GM23338 (cell line): ENCODE results near the gene ZNF879. TPM values are rescaled to one million over a fixed set of nuclear protein-coding genes. Genes with fewer than 3 reads are reported as not detected.

Source experiments
- ATAC-seq: fragments of 200-7000 bp; cut with Tn5 transposase; 3 replicates; pipeline ENCODE4 v1.9.1; 2020
- DNase-seq: peaks from one replicate; pipeline ENCODE4 v3.0.0-alpha.2; 2015; ENCODE audit warnings: low spot score
- H2AFZ ChIP-seq: fragments of 200-600 bp; sonication (generic); 2 replicates; pipeline ENCODE4 v1.8.0; 2016; ENCODE audit warnings: antibody characterized with exemption, mild to moderate bottlenecking, moderate library complexity
- H3F3A ChIP-seq: fragments of 200-600 bp; sonication (generic); replicated peaks from 2 replicates; pipeline ENCODE4 v1.8.0; 2017; ENCODE audit warnings: antibody characterized with exemption, mixed run types, low read depth
- H3K27ac ChIP-seq: fragments of 200-600 bp; sonication (generic); 2 replicates; pipeline ENCODE4 v1.6.1; 2016; ENCODE audit warnings: low read depth
- H3K27me3 ChIP-seq: fragments of 200-600 bp; sonication (generic); 2 replicates; pipeline ENCODE4 v1.8.0; 2016; ENCODE audit warnings: mild to moderate bottlenecking, mixed run types, moderate library complexity; ENCODE audit not compliant: insufficient read depth
- H3K36me3 ChIP-seq: fragments of 200-600 bp; sonication (generic); 2 replicates; pipeline ENCODE4 v1.8.0; 2016; ENCODE audit warnings: mild to moderate bottlenecking; ENCODE audit not compliant: insufficient read depth
- H3K4me1 ChIP-seq: fragments of 200-600 bp; sonication (generic); 2 replicates; pipeline ENCODE4 v1.8.0; 2016; ENCODE audit warnings: mild to moderate bottlenecking, moderate library complexity; ENCODE audit not compliant: insufficient read depth
- H3K4me2 ChIP-seq: fragments of 200-600 bp; sonication (generic); 2 replicates; pipeline ENCODE4 v1.7.1; 2017; ENCODE audit warnings: mixed run types
- H3K4me3 ChIP-seq: fragments of 200-600 bp; sonication (generic); 2 replicates; pipeline ENCODE4 v1.6.1; 2016; ENCODE audit warnings: mixed run types
- H3K79me2 ChIP-seq: fragments of 200-600 bp; sonication (generic); replicated peaks from 2 replicates; pipeline ENCODE4 v1.8.0; 2017; ENCODE audit warnings: mild to moderate bottlenecking; ENCODE audit not compliant: insufficient read depth
- H3K9me2 ChIP-seq: fragments of 200-600 bp; sonication (generic); 2 replicates; pipeline ENCODE4 v1.8.0; 2017; ENCODE audit not compliant: insufficient read depth
- H4K20me1 ChIP-seq: fragments of 200-600 bp; sonication (generic); replicated peaks from 2 replicates; pipeline ENCODE4 v1.8.0; 2017; ENCODE audit warnings: mild to moderate bottlenecking; ENCODE audit not compliant: insufficient read depth
- H3K27ac Mint-ChIP-seq: 2 replicates; pipeline ENCODE4 v1.8.0; 2020; ENCODE audit warnings: inconsistent platforms, mild to moderate bottlenecking, moderate library complexity, mixed read lengths
- H3K27me3 Mint-ChIP-seq: 3 replicates; pipeline ENCODE4 v1.8.0; 2022; ENCODE audit warnings: low read depth, mild to moderate bottlenecking, moderate library complexity, mixed read lengths, inconsistent platforms; ENCODE audit not compliant: insufficient read depth, poor library complexity
- H3K36me3 Mint-ChIP-seq: 3 replicates; pipeline ENCODE4 v1.8.0; 2021; ENCODE audit warnings: low read depth, mild to moderate bottlenecking, inconsistent platforms, moderate library complexity, mixed read lengths
- H3K4me1 Mint-ChIP-seq: 3 replicates; pipeline ENCODE4 v1.8.0; 2020; ENCODE audit warnings: mild to moderate bottlenecking, inconsistent platforms, mixed read lengths
- H3K4me3 Mint-ChIP-seq: 3 replicates; pipeline ENCODE4 v1.8.0; 2021; ENCODE audit warnings: moderate library complexity, mild to moderate bottlenecking, inconsistent platforms, mixed read lengths
- H3K9me3 Mint-ChIP-seq: 3 replicates; pipeline ENCODE4 v1.8.0; 2020; ENCODE audit warnings: moderate library complexity, mild to moderate bottlenecking, inconsistent platforms, mixed read lengths
- EZH2 ChIP-seq: fragments of 200-600 bp; sonication (generic); IDR thresholded peaks from one replicate; pipeline ENCODE4 v1.8.0; 2017; ENCODE audit warnings: antibody characterized with exemption, mild to moderate bottlenecking, low read depth; ENCODE audit not compliant: unreplicated experiment
- NANOG ChIP-seq: IDR thresholded peaks from 2 replicates; pipeline ENCODE4 v1.6.1; 2016; ENCODE audit warnings: antibody characterized with exemption, borderline replicate concordance
- STAT1 ChIP-seq: IDR thresholded peaks from one replicate; pipeline ENCODE4 v1.6.1; 2016; ENCODE audit warnings: antibody characterized with exemption; ENCODE audit not compliant: unreplicated experiment
- ZNF331 ChIP-seq: fragments of 250-450 bp; sonication (Bioruptor Pico); IDR thresholded peaks from 2 replicates; pipeline ENCODE4 v1.5.0; 2020; ENCODE audit warnings: low read depth, mild to moderate bottlenecking, moderate library complexity
- ZNF462 ChIP-seq: fragments of 250-450 bp; sonication (Bioruptor Pico); IDR thresholded peaks from 2 replicates; pipeline ENCODE4 v1.5.0; 2020; ENCODE audit warnings: mild to moderate bottlenecking, moderate library complexity
- polyA plus RNA-seq: library from polyadenylated mRNA; unstranded; fragments of >200 nt; fragmentation: Nextera tagmentation; extraction: Ambion mirVana; gene quantifications from 2 replicates; pipeline ENCODE4 v1.2.1, GENCODE V29; 2016
- total RNA-seq: library from RNA; depleted of rRNA; stranded (reverse); fragments of >200 nt; shearing (Covaris generic); gene quantifications from 2 replicates; pipeline ENCODE4 v1.2.3, GENCODE V29; 2014
- TF ChIP-seq, protein P1 (sequence below), 2 experiments: fragments of 200-600 bp in 1 of 2; sonication (generic) in 1 of 2; conservative IDR thresholded peaks; 2 replicates each; pipeline versions ENCODE4 v1.5.1 to v1.6.1; 2016 to 2017; ENCODE audit warnings: antibody characterized with exemption in 2 of 2, low read depth in 2 of 2, mild to moderate bottlenecking in 2 of 2, moderate library complexity in 1 of 2

The ZNF879 gene
- total and polyA plus RNA-seq, 2 experiments from 2014 or later, result 3.5 to 3.9 TPM

GRCh38 chr5:178988436-178989220 lies 35.0 kb upstream of the ZNF879 start (continued):
- TF ChIP-seq, protein P1, sequence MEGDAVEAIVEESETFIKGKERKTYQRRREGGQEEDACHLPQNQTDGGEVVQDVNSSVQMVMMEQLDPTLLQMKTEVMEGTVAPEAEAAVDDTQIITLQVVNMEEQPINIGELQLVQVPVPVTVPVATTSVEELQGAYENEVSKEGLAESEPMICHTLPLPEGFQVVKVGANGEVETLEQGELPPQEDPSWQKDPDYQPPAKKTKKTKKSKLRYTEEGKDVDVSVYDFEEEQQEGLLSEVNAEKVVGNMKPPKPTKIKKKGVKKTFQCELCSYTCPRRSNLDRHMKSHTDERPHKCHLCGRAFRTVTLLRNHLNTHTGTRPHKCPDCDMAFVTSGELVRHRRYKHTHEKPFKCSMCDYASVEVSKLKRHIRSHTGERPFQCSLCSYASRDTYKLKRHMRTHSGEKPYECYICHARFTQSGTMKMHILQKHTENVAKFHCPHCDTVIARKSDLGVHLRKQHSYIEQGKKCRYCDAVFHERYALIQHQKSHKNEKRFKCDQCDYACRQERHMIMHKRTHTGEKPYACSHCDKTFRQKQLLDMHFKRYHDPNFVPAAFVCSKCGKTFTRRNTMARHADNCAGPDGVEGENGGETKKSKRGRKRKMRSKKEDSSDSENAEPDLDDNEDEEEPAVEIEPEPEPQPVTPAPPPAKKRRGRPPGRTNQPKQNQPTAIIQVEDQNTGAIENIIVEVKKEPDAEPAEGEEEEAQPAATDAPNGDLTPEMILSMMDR (conservative IDR thresholded peaks at IDR 0.05; ENCODE audit: low read depth in 2 of 2), result no peak
- no peak for TF ChIP-seq ZNF462 (CRISPR knock-in tag)
- TF ChIP-seq EZH2, result no peak
- TF ChIP-seq NANOG, result no peak
- TF ChIP-seq ZNF331 (CRISPR knock-in tag), result no peak

- DNase-seq, result no peak
- Histone ChIP-seq H3K4me1 (no peaks in the 10 kb centered on the region), H3K79me2 (no peaks in the 10 kb centered on the region), H2AFZ (no peak overlapping the region), H3F3A (no peaks in the 10 kb centered on the region), H3K4me2 (no peak overlapping the region), H4K20me1 (no peaks in the 10 kb centered on the region), H3K36me3 (no peaks in the 10 kb centered on the region), H3K9me2 (no peaks in the 10 kb centered on the region), H3K4me3 (no peak overlapping the region), H3K27me3 (peaks cover 21% of the 10 kb centered on the region), H3K27ac (no peak overlapping the region)
- no peak for ATAC-seq
- Mint-ChIP-seq H3K36me3 (peaks cover 10% of the 10 kb centered on the region), H3K27ac (no peak overlapping the region), H3K9me3 (peaks cover 76% of the 10 kb centered on the region), H3K4me3 (no peak overlapping the region), H3K27me3 (peaks cover 34% of the 10 kb centered on the region), H3K4me1 (no peaks in the 10 kb centered on the region)
- TF ChIP-seq STAT1 (no peak), NANOG (no peak), EZH2 (no peak)
- TF ChIP-seq, protein P1 (conservative IDR thresholded peaks at IDR 0.05; ENCODE audit: low read depth in 2 of 2), result no peak
Observed at GRCh38 chr5:178989311-178989710, 34.3 kb upstream of the ZNF879 start.
